Ovary (tissue), 9 donors: ENCODE measurements around the gene IGLON5. TPM values are rescaled to one million over a fixed set of nuclear protein-coding genes. Genes with fewer than 3 reads are reported as not detected.

Experiments
- DNase-seq, 5 donors: peaks; one replicate each; pipeline ENCODE4 v3.0.0-alpha.2; 2019 to 2020
- H3K27ac ChIP-seq, 2 donors: fragments of 200-600 bp; one replicate each; pipeline versions ENCODE4 v1.5.1 to v1.8.0; 2019 to 2022
- H3K27me3 ChIP-seq: fragments of 200-600 bp; one replicate; pipeline ENCODE4 v1.8.0; 2022
- H3K36me3 ChIP-seq: fragments of 200-600 bp; sonication (generic); one replicate; pipeline ENCODE4 v1.5.1; 2019
- H3K4me1 ChIP-seq: one replicate; pipeline ENCODE4 v1.8.1; 2013; ENCODE audit warnings: mild to moderate bottlenecking, moderate library complexity; ENCODE audit not compliant: insufficient read depth
- H3K4me3 ChIP-seq: fragments of 200-600 bp; sonication (generic); one replicate; pipeline ENCODE4 v1.5.1; 2017
- H3K9me3 ChIP-seq, 2 donors: fragments of 200-600 bp in 1 of 2; sonication (generic) in 1 of 2; one replicate each; pipeline versions ENCODE4 v1.5.1 to v1.8.1; 2013 to 2019; ENCODE audit warnings: mild to moderate bottlenecking in 1 of 2, moderate library complexity in 1 of 2
- CTCF ChIP-seq, 3 donors: fragments of 450-650 bp in 2 of 3; fragments of 200-600 bp in 1 of 3; IDR thresholded peaks; one replicate each; pipeline versions ENCODE4 v1.5.1 to v1.8.0; 2016 to 2022; ENCODE audit warnings: antibody characterized with exemption in 3 of 3, mild to moderate bottlenecking in 1 of 3
- EP300 ChIP-seq: sonication (generic); formaldehyde crosslinking; IDR thresholded peaks from one replicate; pipeline ENCODE4 v1.6.1; 2017; ENCODE audit warnings: antibody characterized with exemption
- POLR2A ChIP-seq: fragments of 450-650 bp; IDR thresholded peaks from one replicate; pipeline ENCODE4 v1.6.1; 2017; ENCODE audit warnings: antibody characterized with exemption, mild to moderate bottlenecking, moderate library complexity
- WGBS, 3 donors: extraction: QIAGEN DNeasy Blood & Tissue Kit in 1 of 3; methylation state at CpG; one replicate each; pipeline versions ENCODE4 v1.1.5 to v1.1.7; 2013 to 2017; 5-methylcytosine and 5-hydroxymethylcytosine counted together
- intact Hi-C, 4 donors: fragments of 100-400 bp; cut with DNase I; formaldehyde crosslinking; loops; one replicate each; pipeline versions ENCODE4 v1.11.0 to v1.15.1; 2022 to 2023
- polyA plus RNA-seq, 2 donors: library from polyadenylated mRNA; stranded (reverse); fragments of 200-250 nt in 1 of 2; fragments of 350-450 nt in 1 of 2; fragmentation: Illumina TruSeq in 1 of 2; extraction: RNeasy Lipid Tissue Mini Kit (QIAGEN cat#74804) in 1 of 2; gene quantifications; one replicate each; pipeline ENCODE4 v1.2.3, GENCODE V29; 2013 to 2014
- total RNA-seq, 7 donors: library from RNA; depleted of rRNA in 2 of 7; stranded (reverse); fragments of >200 nt in 2 of 7; fragmentation: NEBNext Ultra II Directional in 3 of 7; extraction: Animal tissue kit (Norgen Biotek cat#: 25700) in 3 of 7; gene quantifications; one replicate each; pipeline versions ENCODE4 v1.1.0 to v1.2.4, GENCODE V29; 2016 to 2023
- donor health status: DM: no; HTN: no; CAD: no; lungs with moderate emphysema.
- donor health status: DM: no; HTN: no; CAD: no.
- donor health status: Bipolar disorder and iron deficiency.
- donor health status: DM: yes; HTN: yes; CAD: no.
- donor health status: DM: no; HTN: no; CAD: no.
- donor health status: DM: yes; HTN: yes; CAD: no.

IGLON5 gene
- total and polyA plus RNA-seq, 9 donors = 0.08 to 1.6 (median 0.29) TPM; not detected in 1

GRCh38 chr19:51372649-51373504 is 61.4 kb downstream of the IGLON5 start, which contains the start of gene NKG7:
Gene NKG7, minus strand, starts transcription at chr19:51372654. Its CDS starts 119 bp downstream, at chr19:51372535.
- no peak within 1 kb of the TSS for H3K4me3 ChIP-seq
- 34 to 39% (median 35%) methylated on average over 9 of the region's 9 CpGs for WGBS, 3 donors
- H3K9me3 ChIP-seq = no peaks in the 10 kb centered on the region
- DNase-seq = no peak
- H3K36me3 ChIP-seq = no peaks in the 10 kb centered on the region
- no peak within 1 kb of the TSS for H3K27ac ChIP-seq
- peaks cover 4% of the 10 kb centered on the region for H3K4me1 ChIP-seq
- intact Hi-C loops = no loop called here
- no peak for TF ChIP-seq CTCF (IDR thresholded peaks at IDR 0.05)
- TF ChIP-seq EP300 = no peak
- TF ChIP-seq POLR2A = no peak
- no peaks in the 10 kb centered on the region for H3K27me3 ChIP-seq

GRCh38 chr19:51375504-51376221 is 64.2 kb downstream of the IGLON5 start:
- Histone ChIP-seq H3K4me3 (no peak overlapping the region), H3K4me1 (no peaks in the 10 kb centered on the region), H3K27me3 (no peaks in the 10 kb centered on the region), H3K36me3 (no peaks in the 10 kb centered on the region), H3K9me3 (no peaks in the 10 kb centered on the region), H3K27ac (no peak overlapping the region)
- 76 to 83% (median 80%) methylated on average over 11 of the region's 11 CpGs for WGBS, 3 donors
- no peak for DNase-seq
- intact Hi-C loops = no loop called here
- no peak for TF ChIP-seq CTCF (IDR thresholded peaks at IDR 0.05)
- TF ChIP-seq POLR2A = no peak

- H3K27me3 ChIP-seq = no peaks in the 10 kb centered on the region
- WGBS, 3 donors = 67 to 90% (median 79%) methylated on average over 2 of the region's 2 CpGs
- H3K9me3 ChIP-seq = no peaks in the 10 kb centered on the region
- H3K4me1 ChIP-seq = no peaks in the 10 kb centered on the region
- H3K36me3 ChIP-seq = no peaks in the 10 kb centered on the region
- DNase-seq = no peak
- no peak overlapping the region for H3K4me3 ChIP-seq
- no peak overlapping the region for H3K27ac ChIP-seq
- TF ChIP-seq EP300 (no peak), POLR2A (no peak), CTCF (IDR thresholded peaks at IDR 0.05) (no peak)
- intact Hi-C loops = no loop called here
These were observed 66.0 kb downstream of the IGLON5 start for GRCh38 chr19:51377422-51377821.

GRCh38 chr19:51380379-51380778 is 68.9 kb downstream of the IGLON5 start:
- Histone ChIP-seq H3K4me1 (no peaks in the 10 kb centered on the region), H3K4me3 (no peak overlapping the region), H3K27me3 (no peaks in the 10 kb centered on the region), H3K36me3 (no peaks in the 10 kb centered on the region), H3K27ac (no peak overlapping the region), H3K9me3 (no peaks in the 10 kb centered on the region)
- no peak for TF ChIP-seq CTCF (IDR thresholded peaks at IDR 0.05)
- TF ChIP-seq EP300 = no peak
- no peak for TF ChIP-seq POLR2A
- intact Hi-C loops = no loop called here
- WGBS, 3 donors = 91 to 93% (median 91%) methylated on average over 9 of the region's 9 CpGs
- DNase-seq = no peak

Other genes starting within 250 kb of the IGLON5 start
- gene KLK13, start 246.6 kb upstream of the IGLON5 start, total RNA-seq = under 1 TPM in 3 of 7 donors, not detected in 4; 0.50 to 0.77 (median 0.69) TPM
- 1 to 10 TPM in 1 of 2 donors, under 1 TPM in 1; 0.33 to 1.2 TPM for gene KLK13, start 246.6 kb upstream of the IGLON5 start, polyA plus RNA-seq
- gene KLK14, start 228.8 kb upstream of the IGLON5 start, total RNA-seq = 1 to 10 TPM in 1 of 7 donors, under 1 TPM in 2, not detected in 4; 0.30 to 1.5 (median 0.34) TPM
- gene KLK14, start 228.8 kb upstream of the IGLON5 start, polyA plus RNA-seq = under 1 TPM in 1 of 2 donors, not detected in 1; 0.10 TPM
- 10 to 100 TPM in 6 of 7 donors, 1 to 10 TPM in 1; 10.0 to 17.2 (median 13.2) TPM for gene CTU1, start 203.2 kb upstream of the IGLON5 start, total RNA-seq
- gene CTU1, start 203.2 kb upstream of the IGLON5 start, polyA plus RNA-seq = 1 to 10 TPM; 1.1 to 3.6 TPM
- gene SIGLEC9, start 186.7 kb upstream of the IGLON5 start, total RNA-seq = 10 to 100 TPM in 1 of 7 donors, 1 to 10 TPM in 6; 1.7 to 10.4 (median 3.1) TPM
- gene SIGLEC9, start 186.7 kb upstream of the IGLON5 start, polyA plus RNA-seq = 1 to 10 TPM; 2.5 TPM
- gene SIGLEC7, start 169.3 kb upstream of the IGLON5 start, total RNA-seq = 1 to 10 TPM in 3 of 7 donors, under 1 TPM in 2, not detected in 2; 0.38 to 3.0 (median 1.5) TPM
- 1 to 10 TPM in 1 of 2 donors, under 1 TPM in 1; 0.39 to 3.7 TPM for gene SIGLEC7, start 169.3 kb upstream of the IGLON5 start, polyA plus RNA-seq
- 1 to 10 TPM; 1.4 to 6.9 (median 2.7) TPM for gene CD33, start 86.6 kb upstream of the IGLON5 start, total RNA-seq
- 10 to 100 TPM in 1 of 2 donors, 1 to 10 TPM in 1; 1.3 to 16.5 TPM for gene CD33, start 86.6 kb upstream of the IGLON5 start, polyA plus RNA-seq
- not detected for gene SIGLECL1, start 60.6 kb upstream of the IGLON5 start, total RNA-seq
- not detected for gene SIGLECL1, start 60.6 kb upstream of the IGLON5 start, polyA plus RNA-seq
- 1 to 10 TPM; 1.8 to 8.1 (median 5.4) TPM for gene VSIG10L, start 30.5 kb downstream of the IGLON5 start, total RNA-seq
- 1 to 10 TPM; 4.4 to 6.9 TPM for gene VSIG10L, start 30.5 kb downstream of the IGLON5 start, polyA plus RNA-seq
- 10 to 100 TPM; 38.7 to 91.3 (median 63.3) TPM for gene ETFB, start 54.7 kb downstream of the IGLON5 start, total RNA-seq
- gene ETFB, start 54.7 kb downstream of the IGLON5 start, polyA plus RNA-seq = 10 to 100 TPM; 12.4 to 86.7 TPM
- gene CLDND2, start 57.4 kb downstream of the IGLON5 start, total RNA-seq = 1 to 10 TPM in 3 of 7 donors, under 1 TPM in 1, not detected in 3; 0.70 to 1.9 (median 1.5) TPM
- gene CLDND2, start 57.4 kb downstream of the IGLON5 start, polyA plus RNA-seq = under 1 TPM in 1 of 2 donors, not detected in 1; 0.59 TPM
- gene NKG7, start 61.0 kb downstream of the IGLON5 start, total RNA-seq = 1 to 10 TPM in 5 of 7 donors, under 1 TPM in 2; 0.40 to 3.1 (median 1.5) TPM
- 1 to 10 TPM; 1.6 to 4.4 TPM for gene NKG7, start 61.0 kb downstream of the IGLON5 start, polyA plus RNA-seq
- gene LIM2, start 76.3 kb downstream of the IGLON5 start, total RNA-seq = not detected
- gene LIM2, start 76.3 kb downstream of the IGLON5 start, polyA plus RNA-seq = not detected
- gene C19orf84, start 78.9 kb downstream of the IGLON5 start, total RNA-seq = not detected
- gene C19orf84, start 78.9 kb downstream of the IGLON5 start, polyA plus RNA-seq = under 1 TPM in 1 of 2 donors, not detected in 1; 0.47 TPM
- 1 to 10 TPM; 1.4 to 9.4 (median 4.6) TPM for gene SIGLEC10, start 106.0 kb downstream of the IGLON5 start, total RNA-seq
- 1 to 10 TPM in 1 of 2 donors, under 1 TPM in 1; 0.30 to 1.3 TPM for gene SIGLEC10, start 106.0 kb downstream of the IGLON5 start, polyA plus RNA-seq
- gene SIGLEC8, start 146.8 kb downstream of the IGLON5 start, total RNA-seq = 1 to 10 TPM in 1 of 7 donors, under 1 TPM in 4, not detected in 2; 0.24 to 1.6 (median 0.92) TPM
- gene SIGLEC8, start 146.8 kb downstream of the IGLON5 start, polyA plus RNA-seq = 1 to 10 TPM in 1 of 2 donors, under 1 TPM in 1; 0.05 to 1.6 TPM
- not detected for gene CEACAM18, start 166.9 kb downstream of the IGLON5 start, total RNA-seq
- not detected for gene CEACAM18, start 166.9 kb downstream of the IGLON5 start, polyA plus RNA-seq
- gene SIGLEC12, start 190.2 kb downstream of the IGLON5 start, total RNA-seq = under 1 TPM in 2 of 7 donors, not detected in 5; 0.23 to 0.25 TPM
- gene SIGLEC12, start 190.2 kb downstream of the IGLON5 start, polyA plus RNA-seq = under 1 TPM in 1 of 2 donors, not detected in 1; 0.73 TPM
- gene SIGLEC6, start 220.0 kb downstream of the IGLON5 start, total RNA-seq = under 1 TPM in 2 of 7 donors, not detected in 5; 0.40 to 0.45 TPM
- under 1 TPM; 0.19 to 0.67 TPM for gene SIGLEC6, start 220.0 kb downstream of the IGLON5 start, polyA plus RNA-seq